ENCODE measurements around the gene MAPK8IP2. TPM values are rescaled to one million over a fixed set of nuclear protein-coding genes. Genes with fewer than 3 reads are reported as not detected.

Gene MAPK8IP2
- total and polyA plus RNA-seq, 2 of the 4 experiments (the other 2 are of a cell fraction), result under 0.01 to 0.14 TPM

DNA sequence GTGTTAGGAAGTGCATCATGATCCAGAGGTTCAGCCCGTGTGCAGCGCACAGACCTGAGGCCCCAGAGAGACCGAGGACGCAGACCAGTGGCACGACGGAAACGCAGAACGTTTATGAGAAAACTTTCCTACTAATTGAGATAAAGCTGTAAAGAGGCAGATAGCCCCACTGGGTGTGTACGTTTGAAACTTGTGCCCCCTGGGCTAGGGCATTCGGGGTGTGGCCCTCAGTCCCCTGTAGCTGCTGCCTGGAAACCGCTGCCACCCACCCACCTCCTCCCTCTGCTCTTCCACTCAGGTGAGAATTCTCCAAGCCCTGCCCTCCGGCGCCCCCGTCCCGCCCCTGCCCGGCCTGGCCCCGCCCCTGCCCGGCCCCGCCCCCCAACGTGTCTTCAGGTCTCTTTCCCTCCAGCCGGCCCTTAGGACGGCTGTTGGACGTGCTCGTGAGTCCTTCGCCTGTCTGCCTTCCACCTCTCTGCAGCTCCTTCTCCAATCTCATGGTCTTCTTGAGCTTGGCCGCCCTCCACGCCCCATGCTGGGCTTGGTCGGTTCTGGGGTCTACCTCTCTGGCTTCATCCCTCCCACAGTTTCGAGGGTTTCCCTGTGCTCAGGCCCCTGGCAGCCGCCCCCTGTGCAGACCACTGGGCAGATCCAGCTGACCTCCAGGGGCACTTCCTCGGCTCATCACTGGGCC is 12.1 kb downstream of the MAPK8IP2 start:
- Histone ChIP-seq H2AFZ (replicated peaks; ENCODE audit: low read length, poor library complexity) (no peak overlapping the region), H3K79me1 (ENCODE audit: low read depth in 1 of 2, low read length in 2 of 2) (no peaks in the 10 kb centered on the region), H3K4ac (ENCODE audit: low read depth, low read length) (no peak overlapping the region), H2BK15ac (ENCODE audit: low read depth, low read length) (no peak overlapping the region), H3K27ac (ENCODE audit: insufficient read depth, low read length) (no peak overlapping the region), H3K4me1 (ENCODE audit: control insufficient read depth, insufficient read depth, low read length) (no peaks in the 10 kb centered on the region), H4K8ac (ENCODE audit: low read depth in 2 of 2, low read length in 2 of 2) (no peak overlapping the region), H3K18ac (ENCODE audit: low read depth, low read length) (no peak overlapping the region), H3K27me3 (ENCODE audit: control insufficient read depth, insufficient read depth, low read length) (peaks cover 46% of the 10 kb centered on the region), H3K4me3 (ENCODE audit: insufficient read depth, low read depth, low read length) (no peak overlapping the region), H4K91ac (ENCODE audit: insufficient read depth, low read depth, low read length) (no peak overlapping the region), H2BK120ac (ENCODE audit: low read depth, low read length) (no peak overlapping the region), H3K14ac (replicated peaks; ENCODE audit: low read depth, low read length) (no peak overlapping the region), H3K36me3 (ENCODE audit: control insufficient read depth, insufficient read depth, low read length) (no peaks in the 10 kb centered on the region), H2AK5ac (ENCODE audit: low read depth, low read length) (no peak overlapping the region), H3K9me3 (ENCODE audit: control insufficient read depth, insufficient read depth, low read length) (no peaks in the 10 kb centered on the region), H4K5ac (ENCODE audit: low read depth, low read length) (no peak overlapping the region), H2BK20ac (ENCODE audit: low read depth, low read length) (no peak overlapping the region), H2AK9ac (replicated peaks; ENCODE audit: low read depth, low read length, poor library complexity) (no peak overlapping the region), H2BK5ac (ENCODE audit: low read depth, low read length, poor library complexity, severe bottlenecking) (no peak overlapping the region), H4K20me1 (ENCODE audit: insufficient read depth, low read length) (no peaks in the 10 kb centered on the region; the same call in 1 of the 2 replicates), H3K9ac (ENCODE audit: low read depth, low read length) (no peak overlapping the region), H3K4me2 (ENCODE audit: low read depth, low read length) (no peak overlapping the region), H3K23ac (ENCODE audit: low read depth, low read length) (no peak overlapping the region), H3K9me1 (ENCODE audit: insufficient read depth, low read length) (no peaks in the 10 kb centered on the region), H3K56ac (ENCODE audit: extremely low read depth, insufficient read depth, low read length) (no peak overlapping the region)
- dilution Hi-C loops (cut with HindIII; ENCODE audit: low sequenced_read_pairs, unreplicated experiment), result no loop called here
- POLR2A ChIA-PET (ENCODE audit: unreplicated experiment), result no interaction called here
- no peak for DNase-seq
- CTCF ChIA-PET, result no interaction called here
- 24% methylated on average over 13 of the region's 31 CpGs; no CpG with 5 or more reads in 1 of the 2 experiments for WGBS, 2 experiments (ENCODE audit: extremely low coverage in 2 of 2, insufficient read length in 1 of 2)
- TF ChIP-seq NFE2L2 (IDR thresholded peaks at IDR 0.05; ENCODE audit: low read depth, low read length), result no peak
- TF ChIP-seq MAZ (IDR thresholded peaks at IDR 0.05; ENCODE audit: borderline replicate concordance, low read depth, low read length), result no peak
- no peak for TF ChIP-seq RAD21 (IDR thresholded peaks at IDR 0.05; ENCODE audit: low read length)
- TF ChIP-seq, protein P1, sequence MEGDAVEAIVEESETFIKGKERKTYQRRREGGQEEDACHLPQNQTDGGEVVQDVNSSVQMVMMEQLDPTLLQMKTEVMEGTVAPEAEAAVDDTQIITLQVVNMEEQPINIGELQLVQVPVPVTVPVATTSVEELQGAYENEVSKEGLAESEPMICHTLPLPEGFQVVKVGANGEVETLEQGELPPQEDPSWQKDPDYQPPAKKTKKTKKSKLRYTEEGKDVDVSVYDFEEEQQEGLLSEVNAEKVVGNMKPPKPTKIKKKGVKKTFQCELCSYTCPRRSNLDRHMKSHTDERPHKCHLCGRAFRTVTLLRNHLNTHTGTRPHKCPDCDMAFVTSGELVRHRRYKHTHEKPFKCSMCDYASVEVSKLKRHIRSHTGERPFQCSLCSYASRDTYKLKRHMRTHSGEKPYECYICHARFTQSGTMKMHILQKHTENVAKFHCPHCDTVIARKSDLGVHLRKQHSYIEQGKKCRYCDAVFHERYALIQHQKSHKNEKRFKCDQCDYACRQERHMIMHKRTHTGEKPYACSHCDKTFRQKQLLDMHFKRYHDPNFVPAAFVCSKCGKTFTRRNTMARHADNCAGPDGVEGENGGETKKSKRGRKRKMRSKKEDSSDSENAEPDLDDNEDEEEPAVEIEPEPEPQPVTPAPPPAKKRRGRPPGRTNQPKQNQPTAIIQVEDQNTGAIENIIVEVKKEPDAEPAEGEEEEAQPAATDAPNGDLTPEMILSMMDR (conservative IDR thresholded peaks at IDR 0.05; ENCODE audit: low read depth, low read length), result no peak
- no peak for TF ChIP-seq FOS (IDR thresholded peaks at IDR 0.05; ENCODE audit: low read depth, low read length)
- TF ChIP-seq POLR2A (IDR thresholded peaks at IDR 0.05; ENCODE audit: low read depth, low read length), result no peak
- TF ChIP-seq ELK1 (IDR thresholded peaks at IDR 0.05; ENCODE audit: borderline replicate concordance, low read depth, low read length), result no peak
- TF ChIP-seq CEBPB (IDR thresholded peaks at IDR 0.05; ENCODE audit: low read depth, low read length), result no peak
- TF ChIP-seq MAFK (IDR thresholded peaks at IDR 0.05; ENCODE audit: low read depth, low read length), result no peak
- no peak for TF ChIP-seq MXI1 (IDR thresholded peaks at IDR 0.05; ENCODE audit: borderline replicate concordance, low read depth, low read length)
- TF ChIP-seq BHLHE40 (IDR thresholded peaks at IDR 0.05; ENCODE audit: low read depth, low read length), result no peak
- TF ChIP-seq, protein P2, sequence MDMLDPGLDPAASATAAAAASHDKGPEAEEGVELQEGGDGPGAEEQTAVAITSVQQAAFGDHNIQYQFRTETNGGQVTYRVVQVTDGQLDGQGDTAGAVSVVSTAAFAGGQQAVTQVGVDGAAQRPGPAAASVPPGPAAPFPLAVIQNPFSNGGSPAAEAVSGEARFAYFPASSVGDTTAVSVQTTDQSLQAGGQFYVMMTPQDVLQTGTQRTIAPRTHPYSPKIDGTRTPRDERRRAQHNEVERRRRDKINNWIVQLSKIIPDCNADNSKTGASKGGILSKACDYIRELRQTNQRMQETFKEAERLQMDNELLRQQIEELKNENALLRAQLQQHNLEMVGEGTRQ (IDR thresholded peaks at IDR 0.05; ENCODE audit: low read depth, low read length), result no peak
- no peak for TF ChIP-seq CHD1 (IDR thresholded peaks at IDR 0.05; ENCODE audit: low read depth, low read length)
- TF ChIP-seq RFX5 (IDR thresholded peaks at IDR 0.05; ENCODE audit: low read depth, low read length), result no peak
- no peak for TF ChIP-seq RCOR1 (IDR thresholded peaks at IDR 0.05; ENCODE audit: insufficient replicate concordance, low read length)
- no peak for TF ChIP-seq SMC3 (IDR thresholded peaks at IDR 0.05; ENCODE audit: low read depth, low read length)
- in situ Hi-C loops (cut with MboI; ENCODE audit: low sequenced_read_pairs), result no loop called here
- intact Hi-C loops (cut with micrococcal nuclease), result no loop called here
- ATAC-seq (ENCODE audit: low read depth), result no peak
- BruUV-seq (replicated peaks), result no TSS peak
